NCI-H187 treated with DMSO at 0.1 percent for 48 hours (cell line): ENCODE results near the gene BPTF.
"Not testable (repeated sequence)": the region's sequence is repeated elsewhere in the genome, so short reads cannot be mapped to it uniquely, and the experiment has no call there.

Experiments used
- DNase-seq: peaks from one replicate; lab custom pipeline; 2025; lab: John Stamatoyannopoulos, UW

The BPTF gene

DNA sequence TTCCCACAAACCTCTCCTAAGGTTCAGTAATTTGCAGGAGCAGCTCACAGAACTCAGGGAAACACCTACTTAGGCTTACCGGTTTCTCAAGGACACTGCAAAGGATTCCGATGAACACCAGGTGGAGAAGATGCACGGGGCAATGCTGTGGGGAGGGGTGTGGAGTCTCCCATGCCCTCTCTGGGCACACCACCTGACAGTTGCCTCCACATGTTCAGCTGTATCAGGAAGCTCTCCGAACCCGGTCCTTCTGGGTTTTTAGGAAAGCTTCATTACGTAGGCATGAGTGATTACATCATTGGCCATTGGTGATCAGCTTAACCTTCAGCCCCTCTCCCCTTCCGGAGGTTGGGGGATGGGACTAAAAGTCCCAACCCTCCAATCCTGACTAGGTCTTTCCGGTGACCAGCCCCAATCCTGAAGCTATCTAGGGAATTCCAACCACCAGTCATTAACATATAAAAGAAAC is 149.3 kb downstream of the BPTF start:
- no peak for DNase-seq

DNA sequence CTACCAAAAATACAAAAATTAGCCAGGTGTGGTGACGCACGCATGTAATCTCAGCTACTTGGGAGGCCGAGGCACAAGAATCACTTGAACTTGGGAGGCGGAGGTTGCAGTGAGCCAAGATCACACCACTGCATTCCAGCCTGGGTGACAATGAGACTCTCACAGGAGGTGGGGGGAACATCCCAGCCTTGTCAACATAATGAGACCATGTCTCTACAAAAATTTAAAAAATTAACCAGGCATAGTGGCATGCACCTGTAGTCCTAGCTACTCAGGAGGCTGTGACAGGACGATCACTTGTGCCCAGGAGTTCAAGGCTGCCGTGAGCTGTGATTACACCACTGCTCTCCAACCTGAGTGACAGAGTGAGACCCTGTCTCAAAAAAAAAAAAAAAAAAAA is 151.0 kb downstream of the BPTF start:
- not testable (repeated sequence) for DNase-seq

DNA sequence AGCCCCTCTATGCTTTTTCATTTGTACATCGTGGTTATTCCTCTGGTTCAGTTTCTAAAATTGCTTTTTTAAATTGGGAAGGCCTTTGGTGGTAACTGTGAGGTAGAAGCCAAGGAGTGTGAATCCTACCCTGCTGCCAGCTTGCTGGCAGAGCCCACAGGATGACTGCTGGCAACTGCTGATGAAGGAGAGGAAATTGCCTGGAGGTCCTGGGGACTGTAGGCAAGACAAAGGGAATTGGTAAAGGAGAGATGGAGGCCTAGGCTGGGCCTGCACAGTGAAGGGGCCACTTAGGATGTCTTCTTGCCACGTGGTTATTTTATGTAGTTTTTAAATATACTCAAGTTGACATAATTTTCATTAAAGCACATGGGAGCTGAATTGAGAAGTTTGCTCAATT is 155.2 kb downstream of the BPTF start:
- no peak for DNase-seq

DNA sequence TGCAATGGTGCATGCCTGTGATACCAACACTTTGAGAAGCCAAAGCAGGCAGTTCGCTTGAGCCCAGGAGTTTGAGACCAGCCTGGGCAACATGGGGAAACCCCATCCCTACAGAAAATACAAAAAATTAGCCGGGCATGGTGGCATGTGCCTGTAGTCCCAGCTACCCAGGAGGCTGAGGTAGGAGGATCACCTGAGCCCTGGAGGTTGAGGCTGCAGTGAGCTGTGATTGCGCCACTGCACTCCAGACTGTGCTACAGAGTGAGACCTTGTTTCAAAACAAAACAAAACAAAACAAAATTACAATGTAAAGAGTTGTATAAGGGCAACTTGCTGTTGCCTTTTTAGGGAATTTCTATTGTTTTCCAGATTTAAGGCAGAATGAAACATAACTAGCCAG is 155.6 kb downstream of the BPTF start:
- DNase-seq: not testable (repeated sequence)

DNA sequence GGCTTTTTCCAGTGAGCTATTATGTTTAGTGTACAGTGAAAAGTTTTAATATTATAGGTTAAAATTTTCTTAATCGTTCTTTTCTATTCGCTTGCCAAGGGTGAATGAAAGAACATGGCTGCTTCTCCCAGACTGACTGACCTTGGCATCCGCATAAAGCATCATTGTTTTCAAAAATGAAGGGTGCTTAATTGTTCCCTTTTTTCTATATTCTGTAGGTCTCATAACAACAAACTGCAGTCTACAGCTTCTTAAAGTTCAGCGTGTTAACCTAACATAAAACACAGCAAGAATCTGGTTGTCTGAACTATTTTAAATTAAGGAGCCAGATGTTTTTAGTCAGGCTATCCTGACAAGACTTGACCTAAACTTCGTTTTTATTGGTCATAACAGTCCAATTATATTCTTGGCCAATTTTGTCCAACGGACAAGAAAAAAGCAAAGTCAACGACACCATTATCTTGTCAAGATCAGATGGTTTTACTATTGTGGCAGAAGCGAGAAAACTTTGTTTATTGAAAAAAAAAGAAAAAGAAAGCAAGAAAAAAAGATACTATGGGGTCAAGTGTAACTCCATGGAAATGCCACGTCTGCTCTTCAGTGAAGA is 156.8 kb downstream of the BPTF start:
- DNase-seq: no peak

DNA sequence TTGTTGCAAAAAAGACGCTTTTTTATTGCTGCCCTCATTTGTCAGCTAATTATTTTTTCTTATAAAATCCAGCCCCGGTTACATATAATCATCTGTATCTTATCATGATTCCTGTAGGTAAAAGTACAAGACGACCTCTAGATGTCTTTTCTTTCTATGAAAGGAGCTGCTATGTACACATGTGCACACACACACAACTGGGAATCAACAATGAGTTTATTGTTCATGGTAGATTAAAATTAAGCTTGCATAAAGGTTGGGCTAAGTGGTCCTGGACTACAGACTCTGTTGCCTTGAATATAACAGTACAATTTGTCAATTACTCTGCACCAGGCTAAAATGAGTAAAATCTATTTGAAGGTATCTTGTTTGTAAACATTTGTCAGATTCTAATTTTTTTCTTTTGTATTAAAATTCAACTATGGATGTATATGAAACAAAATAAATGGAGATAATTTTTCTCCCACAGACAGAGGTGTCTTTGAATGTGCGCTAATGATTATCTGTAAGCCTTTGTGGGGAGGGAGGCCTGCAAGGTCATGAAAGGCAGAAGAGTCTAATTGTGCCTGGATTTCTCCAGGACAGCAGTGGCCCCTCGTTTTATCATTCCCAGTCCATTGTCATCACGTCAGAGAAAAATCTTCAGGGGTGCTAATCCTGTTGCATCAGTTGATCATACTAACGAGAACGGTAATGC is 157.5 kb downstream of the BPTF start:
- DNase-seq: no peak

DNA sequence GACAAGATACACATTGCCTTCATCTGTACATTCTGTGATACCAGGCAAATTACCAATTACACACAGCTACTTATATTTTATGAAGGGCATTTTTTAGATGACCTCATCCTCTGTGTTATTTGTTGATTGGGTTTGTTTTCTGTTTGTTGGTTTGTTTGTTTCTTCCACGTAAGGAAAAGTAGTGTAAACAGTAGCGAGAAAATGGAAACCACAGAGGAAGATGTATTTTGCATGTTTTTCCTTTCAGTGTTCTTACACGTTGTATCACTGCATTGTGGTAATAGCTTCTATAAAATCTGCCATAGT is 158.0 kb downstream of the BPTF start:
- DNase-seq: no peak

DNA sequence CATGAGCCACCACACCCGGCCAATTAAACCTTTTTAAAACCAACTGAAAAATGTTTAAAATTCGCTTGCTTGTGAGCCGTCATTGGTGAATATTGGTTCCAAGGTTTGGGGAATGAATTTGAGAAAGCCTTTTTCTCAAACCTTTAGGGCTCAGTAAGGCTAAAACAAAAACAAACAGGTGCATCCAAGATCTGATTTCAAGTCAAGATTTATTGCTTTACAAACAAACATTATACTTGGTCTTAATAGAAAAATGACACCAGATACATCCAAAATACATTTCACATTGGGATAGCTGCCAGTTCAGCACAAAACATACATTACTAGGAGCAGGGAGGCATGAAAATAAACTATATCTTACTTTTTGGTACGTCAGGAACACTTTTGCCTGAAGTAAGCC is 165.6 kb downstream of the BPTF start:
- DNase-seq: no peak

DNA sequence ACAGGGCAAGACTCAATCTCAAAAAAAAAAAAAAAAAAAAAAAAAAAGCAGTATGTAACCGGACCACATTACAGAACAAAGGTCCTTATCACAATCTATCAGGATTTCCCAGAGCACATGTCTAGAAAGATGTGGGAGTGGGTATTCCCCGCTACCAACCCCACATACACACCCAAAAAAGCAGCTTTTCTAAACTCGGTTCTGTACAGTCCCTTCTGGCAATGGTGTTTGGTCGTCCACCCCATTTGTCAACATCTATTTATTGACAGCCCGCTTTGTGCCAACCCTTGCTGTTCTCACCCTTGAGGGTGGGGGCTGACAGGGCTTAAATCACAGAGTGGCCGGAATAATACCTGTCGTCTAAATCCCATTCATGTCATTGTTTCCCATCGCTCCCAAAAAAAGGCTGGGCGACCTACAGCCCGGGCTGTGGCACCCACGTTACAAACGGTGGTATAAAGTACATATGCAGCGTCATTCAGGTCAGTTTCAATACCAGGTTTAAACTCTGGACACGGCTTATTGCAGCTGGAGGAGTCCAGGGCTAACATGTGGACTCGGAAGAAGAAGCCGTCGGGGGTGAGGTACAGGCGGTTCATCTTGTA is 167.3 kb downstream of the BPTF start:
- DNase-seq: no peak

DNA sequence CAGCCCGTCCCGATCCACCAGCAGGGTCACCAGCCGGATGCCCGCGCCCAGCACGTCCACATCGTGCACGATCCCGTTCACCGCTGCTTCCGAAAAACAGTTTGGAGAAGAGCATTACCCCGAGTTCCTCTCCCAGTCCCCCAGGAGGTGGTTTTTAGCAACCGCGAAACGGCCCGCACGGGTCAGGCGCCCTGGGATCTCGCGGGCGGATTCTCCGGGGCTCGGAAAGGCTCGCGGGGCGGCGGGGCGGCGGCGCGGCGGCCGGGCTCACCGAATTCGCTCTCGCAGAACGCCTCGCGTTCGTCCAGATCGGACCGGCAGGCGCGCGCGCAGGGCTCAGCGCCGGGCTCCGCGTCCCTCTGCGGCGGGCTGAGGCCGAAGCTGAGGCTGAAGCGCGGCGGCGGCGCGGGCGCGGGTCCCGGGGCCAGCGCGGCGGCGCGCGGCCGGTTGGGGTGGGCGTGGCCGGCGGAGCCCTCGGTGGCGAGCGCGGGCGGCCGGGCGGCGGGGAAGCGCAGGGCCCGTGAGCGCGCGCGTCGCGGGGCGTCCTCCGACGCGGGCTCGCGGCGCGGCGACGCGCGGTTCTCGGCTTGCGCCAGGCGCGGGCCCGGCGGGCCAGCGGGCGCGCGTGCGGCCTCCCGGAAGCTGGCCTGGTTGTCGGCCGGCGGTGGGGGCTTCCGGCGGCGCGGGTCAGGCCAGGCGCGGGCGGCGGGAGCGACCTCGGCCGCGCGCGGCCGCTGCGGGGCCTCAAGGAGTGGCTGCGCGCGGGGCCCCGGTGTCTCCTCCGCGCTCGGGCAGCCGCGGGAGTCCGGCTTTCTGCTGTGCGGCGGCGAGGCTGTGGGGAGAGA is 168.1 kb downstream of the BPTF start:
- DNase-seq: no peak

DNA sequence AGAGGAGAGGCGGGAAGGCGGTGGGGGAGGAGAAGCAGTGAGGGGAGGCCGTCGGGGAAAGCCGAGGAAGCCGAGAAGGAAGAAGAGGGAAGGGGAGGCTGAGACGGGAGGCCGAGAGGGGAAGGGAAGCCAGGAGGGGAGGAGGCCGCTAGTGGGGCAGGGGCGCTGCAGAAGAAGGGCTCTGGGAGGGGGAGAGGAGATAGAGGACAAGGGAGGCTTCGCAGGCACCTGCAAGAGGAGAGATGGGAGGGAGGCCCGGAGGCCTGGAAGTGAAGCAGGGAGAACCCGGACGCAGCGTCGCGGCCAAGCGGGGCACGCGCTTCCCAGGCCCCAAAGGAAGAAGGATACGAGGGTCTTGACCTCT is 168.7 kb downstream of the BPTF start:
- DNase-seq: no peak

DNA sequence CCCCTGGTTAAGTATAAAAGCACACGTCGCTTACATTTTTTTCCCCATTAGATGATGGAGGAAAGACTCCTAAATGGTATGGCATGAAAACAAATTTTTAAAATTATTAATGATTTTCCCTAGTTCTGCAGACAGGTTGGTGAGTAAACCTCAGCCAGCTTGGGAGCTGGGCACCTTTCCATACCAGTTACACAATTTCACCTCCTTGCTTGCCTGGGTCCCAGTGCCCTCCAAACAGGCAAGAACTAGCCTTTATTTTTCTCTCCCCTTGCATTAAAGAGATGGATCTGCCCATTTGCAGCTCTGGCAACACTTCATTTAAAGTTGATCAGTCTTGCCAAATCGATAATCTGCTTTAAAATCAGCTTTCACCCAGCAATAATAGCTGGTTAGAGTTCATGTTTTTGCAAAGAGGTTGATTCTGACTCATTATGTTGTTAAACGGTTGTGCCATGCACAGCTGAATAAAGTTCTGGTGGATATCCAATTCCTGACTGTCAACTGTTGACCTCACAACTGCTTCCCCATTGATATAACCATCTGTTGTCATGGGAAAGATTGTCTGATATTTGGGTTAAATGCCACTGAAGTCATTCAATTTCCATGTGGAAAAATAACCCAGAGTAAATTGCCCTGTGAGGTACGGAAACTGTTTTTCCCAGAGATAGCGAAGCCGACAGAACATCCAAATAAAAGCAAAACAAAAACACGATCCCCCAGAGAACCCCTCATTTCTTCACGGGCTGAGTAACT is 169.7 kb downstream of the BPTF start:
- DNase-seq: no peak

DNA sequence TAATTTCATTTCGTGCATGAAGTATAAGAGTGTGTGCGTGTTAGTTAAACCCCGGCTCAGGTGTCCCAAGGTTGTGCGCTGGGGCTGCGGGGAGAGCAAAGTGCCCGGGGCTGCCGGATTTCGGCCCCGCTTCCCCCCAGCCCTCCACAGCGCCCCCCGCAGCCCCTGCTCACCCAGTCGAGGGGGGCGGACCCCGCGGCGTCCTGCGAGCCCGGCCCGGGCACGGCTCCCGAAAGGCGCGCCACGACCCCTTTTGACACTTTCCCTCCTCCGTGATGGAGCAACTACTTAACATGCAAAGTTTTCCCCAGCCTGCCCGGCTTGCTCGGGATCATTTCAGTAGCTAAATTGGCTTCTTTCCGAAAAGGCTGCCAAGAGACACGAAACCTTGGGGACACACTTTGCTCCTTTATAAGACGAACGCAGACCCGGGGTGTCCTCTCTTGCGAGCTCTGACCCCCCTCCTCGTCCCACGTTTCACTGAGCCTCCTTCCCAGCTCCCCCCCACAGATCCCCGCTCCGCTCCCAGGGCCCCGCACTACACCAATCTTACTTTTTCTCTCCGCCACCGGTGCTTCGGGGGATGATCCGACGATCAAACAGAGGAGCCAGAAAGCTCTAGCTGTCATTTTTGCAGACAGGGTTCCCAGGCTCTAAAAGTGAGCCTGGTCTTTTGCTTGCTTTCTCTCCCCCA is 170.4 kb downstream of the BPTF start:
- DNase-seq: no peak

DNA sequence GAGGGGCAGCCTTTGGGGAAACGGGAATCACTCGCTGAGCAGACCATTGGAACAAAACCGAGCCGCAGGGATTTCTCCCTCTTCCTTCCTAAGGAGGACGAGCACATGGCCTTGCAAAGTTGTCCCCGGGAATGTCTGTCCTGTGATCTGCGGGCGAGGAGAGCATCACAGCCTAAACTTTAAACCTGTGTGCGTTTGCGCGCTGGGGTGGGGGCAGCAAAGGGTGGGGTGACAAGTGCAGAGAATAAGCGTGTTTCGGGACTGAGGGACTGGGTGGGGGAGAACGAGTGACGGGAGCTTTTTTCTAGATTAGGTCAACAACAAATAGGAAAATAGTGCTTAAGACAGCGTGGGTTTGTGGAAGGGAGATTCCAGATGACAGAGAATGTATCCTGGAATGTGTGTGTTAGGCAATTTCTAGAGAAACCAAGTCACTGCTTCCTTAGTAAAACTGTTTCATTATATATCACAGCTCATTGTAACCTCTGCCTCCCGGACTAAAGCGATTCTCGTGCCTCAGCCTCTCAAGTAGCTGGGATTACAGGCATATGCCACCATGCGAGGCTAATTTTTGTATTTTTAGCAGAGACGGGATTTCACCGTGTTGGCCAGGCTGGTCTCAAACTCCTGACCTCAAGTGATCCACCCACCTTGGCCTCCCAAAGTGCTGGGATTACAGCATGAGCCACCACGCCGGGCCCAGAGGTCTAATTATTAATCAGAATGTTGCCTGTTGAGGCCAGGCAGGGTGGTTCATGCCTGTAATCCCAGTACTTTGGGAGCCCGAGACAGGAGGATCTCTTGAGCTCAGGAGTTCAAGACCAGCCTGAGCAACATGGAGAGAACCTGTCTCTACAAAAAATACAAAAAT is 171.2 kb downstream of the BPTF start, which contains the start of gene C17orf58:
C17orf58 (minus strand) TSS at position 169 of the 871 bp plus-strand sequence. CDS start 271 bp downstream, outside the sequence.
- not testable (repeated sequence) for DNase-seq

DNA sequence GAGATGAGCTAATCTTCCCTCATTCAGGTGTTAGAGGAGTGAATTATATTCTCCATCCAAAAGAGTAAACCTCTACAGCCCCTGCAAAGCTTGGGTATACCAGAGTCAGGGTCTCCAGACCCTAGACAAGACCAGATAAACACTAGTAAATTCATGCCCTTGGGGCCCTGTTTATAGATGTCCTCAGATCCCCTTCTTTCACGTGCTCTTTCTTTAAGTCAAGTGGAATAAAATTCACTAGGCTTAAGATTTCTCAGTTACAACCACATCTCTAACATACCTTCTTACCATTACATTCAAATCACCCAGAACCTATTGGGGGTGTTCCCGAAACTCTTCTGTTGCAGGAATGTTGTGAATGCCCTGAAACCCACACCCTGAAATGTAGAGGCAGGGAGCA is 173.2 kb downstream of the BPTF start:
- no peak for DNase-seq

DNA sequence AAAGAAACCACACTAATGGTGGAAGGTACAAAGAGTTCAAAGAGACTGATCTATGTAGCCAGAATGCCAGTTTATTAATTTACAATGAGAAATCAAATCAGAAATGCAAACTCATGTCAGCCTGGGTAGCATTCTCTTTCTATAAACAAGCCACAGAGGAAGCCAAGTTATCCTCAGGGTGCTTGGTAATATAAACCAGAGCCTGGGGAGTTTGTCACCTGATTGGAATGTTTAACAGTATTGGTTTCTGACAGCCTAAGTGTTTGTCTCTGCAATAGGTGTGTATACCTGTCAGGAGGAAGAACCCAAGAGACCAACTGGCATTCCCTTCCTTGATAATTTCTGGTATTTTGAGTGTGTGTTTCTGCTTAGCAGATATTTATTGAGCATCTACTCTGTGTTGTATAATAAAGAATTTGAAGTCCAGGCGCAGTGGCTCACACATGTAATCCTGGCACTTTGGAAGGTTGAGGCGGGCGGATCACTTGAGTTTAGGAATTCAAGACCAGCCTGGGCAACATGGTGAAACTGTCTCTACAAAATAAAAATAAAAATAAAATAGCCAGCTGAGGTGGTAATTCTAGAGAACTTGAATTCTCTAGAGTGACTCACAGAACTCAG is 174.1 kb downstream of the BPTF start:
- DNase-seq: no peak

DNA sequence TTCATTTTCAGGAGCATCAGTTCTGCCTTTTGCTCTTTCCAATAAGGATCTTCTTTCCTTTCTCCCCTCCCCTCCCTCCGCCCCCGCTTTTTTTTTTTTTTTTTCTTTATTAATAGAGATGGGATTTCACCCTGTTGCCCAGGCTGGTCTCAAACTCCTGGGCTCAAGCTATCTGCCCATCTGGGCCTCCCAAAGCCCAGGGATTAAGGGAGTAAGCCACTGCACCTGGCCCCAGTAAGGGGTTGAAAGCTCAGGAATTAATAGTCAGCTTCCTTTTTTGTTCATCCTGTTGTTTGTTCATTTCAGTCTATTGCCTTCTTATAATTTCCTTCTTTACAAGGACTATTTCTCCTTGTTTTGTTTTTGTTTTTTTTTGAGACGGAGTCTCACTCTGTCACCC is 178.9 kb downstream of the BPTF start:
- DNase-seq: no peak

DNA sequence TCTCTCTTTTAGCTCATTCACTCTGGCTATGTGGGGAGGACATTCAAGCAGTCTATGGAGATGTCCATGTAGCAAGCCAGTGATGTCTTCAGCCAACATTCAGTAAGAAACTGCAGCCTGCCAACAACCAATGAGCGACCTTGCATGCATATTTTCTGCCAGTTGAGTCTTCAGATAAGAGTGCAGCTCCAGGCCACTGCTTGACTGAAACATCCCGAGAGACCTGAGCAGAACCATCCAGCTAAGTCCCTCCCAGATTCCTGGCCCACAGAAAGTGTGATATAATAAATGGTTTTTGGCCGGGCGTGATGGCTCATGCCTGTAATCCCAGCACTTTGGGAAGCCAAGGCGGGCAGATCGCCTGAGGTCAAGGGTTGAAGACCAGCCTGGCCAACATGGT is 181.5 kb downstream of the BPTF start:
- no peak for DNase-seq

DNA sequence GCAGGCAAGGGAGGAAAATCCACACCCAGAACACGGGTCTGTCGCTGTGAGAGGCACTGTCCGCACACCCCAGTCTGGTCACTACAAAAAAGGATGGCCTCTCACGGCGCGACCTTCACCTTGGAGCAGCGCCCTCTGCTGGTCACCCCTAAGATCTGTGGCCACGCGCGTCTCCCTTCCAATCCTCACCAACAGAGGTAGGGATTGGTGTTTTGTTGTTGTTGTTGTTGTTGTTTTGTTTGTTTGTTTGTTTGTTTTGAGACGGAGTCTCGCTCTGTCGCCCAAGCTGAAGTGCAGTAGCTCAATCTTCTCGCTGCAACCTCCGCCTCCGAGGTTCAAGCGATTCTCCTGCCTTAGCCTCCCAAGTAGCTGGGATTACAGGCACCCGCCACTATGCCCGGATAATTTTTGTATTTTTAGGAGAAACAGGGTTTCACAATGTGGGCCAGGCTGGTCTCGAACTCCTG is 185.9 kb downstream of the BPTF start:
- no peak for DNase-seq

DNA sequence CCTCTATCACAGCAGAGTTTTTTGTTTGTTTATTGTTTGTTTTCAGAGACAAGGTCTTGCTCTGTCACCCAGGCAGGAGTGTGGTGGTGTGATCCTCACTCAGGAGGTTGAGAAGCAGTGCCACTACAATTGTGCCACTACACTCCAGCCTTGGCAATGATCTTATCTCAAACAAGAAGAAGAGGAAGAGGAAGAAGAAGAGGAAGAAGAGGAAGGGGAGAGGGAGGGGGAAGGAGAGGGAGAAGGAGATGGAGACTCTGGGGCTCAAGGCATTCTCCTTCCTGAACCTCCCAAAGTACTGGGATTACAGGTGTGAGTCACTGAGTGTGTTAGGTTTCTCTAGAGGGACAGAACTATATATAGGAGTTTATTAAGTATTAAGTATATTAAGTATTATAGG is 188.1 kb downstream of the BPTF start:
- no peak for DNase-seq
